Activated CD8-positive, alpha-beta memory T cell treated with anti-CD3 and anti-CD28 coated beads, Interleukin-2, amount 10 ng/mL, durations not matched to agents 7 days and 5 days (primary cell): ENCODE results near the gene C21orf58. TPM values are rescaled to one million over a fixed set of nuclear protein-coding genes. Genes with fewer than 3 reads are reported as not detected.

Source experiments
- ATAC-seq: fragments of 150-1000 bp; cut with Tn5 transposase; one replicate; pipeline ENCODE4 v1.10.0; 2021; ENCODE audit warnings: moderate library complexity
- CTCF ChIA-PET: fragments of 350-600 bp; sonication (Branson Sonifier 250); formaldehyde crosslinking; loops from one replicate; lab custom pipeline; 2021; ENCODE audit warnings: antibody characterized with exemption; lab: Charles Lee
- DNase-seq: peaks from one replicate; pipeline ENCODE4 v3.0.0-alpha.2; 2020
- H3K27ac Mint-ChIP-seq: one replicate; pipeline ENCODE4 v1.8.0; 2021; ENCODE audit warnings: mild to moderate bottlenecking, mixed read lengths
- H3K27me3 Mint-ChIP-seq: one replicate; pipeline ENCODE4 v1.8.0; 2021; ENCODE audit warnings: mixed read lengths
- H3K36me3 Mint-ChIP-seq: one replicate; pipeline ENCODE4 v1.8.0; 2021; ENCODE audit warnings: mild to moderate bottlenecking, mixed read lengths
- H3K4me1 Mint-ChIP-seq: one replicate; pipeline ENCODE4 v1.8.0; 2021; ENCODE audit warnings: mixed read lengths
- H3K4me3 Mint-ChIP-seq: one replicate; pipeline ENCODE4 v1.8.0; 2021; ENCODE audit warnings: mild to moderate bottlenecking, moderate library complexity, mixed read lengths
- H3K9me3 Mint-ChIP-seq: one replicate; pipeline ENCODE4 v1.8.0; 2022; ENCODE audit warnings: low read depth, mixed read lengths
- total RNA-seq, 2 experiments: library from RNA; stranded (reverse); gene quantifications; one replicate each; pipeline ENCODE4 v1.2.3, GENCODE V29; 2021

The C21orf58 gene
- total RNA-seq, 2 experiments from 2014 or later, result 48.4 to 82.1 TPM

GRCh38 chr21:46361176-46361575 is 37.5 kb upstream of the C21orf58 start:
- H3K4me3 Mint-ChIP-seq, result no peak overlapping the region
- no peak overlapping the region for H3K27ac Mint-ChIP-seq
- H3K4me1 Mint-ChIP-seq, result no peaks in the 10 kb centered on the region
- DNase-seq, result no peak
- CTCF ChIA-PET, result no interaction called here
- H3K27me3 Mint-ChIP-seq, result no peaks in the 10 kb centered on the region
- ATAC-seq, result no peak
- H3K9me3 Mint-ChIP-seq, result no peaks in the 10 kb centered on the region
- peaks cover 43% of the 10 kb centered on the region for H3K36me3 Mint-ChIP-seq

- CTCF ChIA-PET, result no interaction called here
- Mint-ChIP-seq H3K36me3 (peaks cover 40% of the 10 kb centered on the region), H3K4me1 (peaks cover 5% of the 10 kb centered on the region), H3K27me3 (no peaks in the 10 kb centered on the region), H3K9me3 (no peaks in the 10 kb centered on the region), H3K4me3 (no peak overlapping the region), H3K27ac (no peak overlapping the region)
- DNase-seq (no peak), ATAC-seq (no peak)
Observed at GRCh38 chr21:46357684-46358425, 34.2 kb upstream of the C21orf58 start.

- CTCF ChIA-PET, result no interaction called here
- Mint-ChIP-seq H3K36me3 (peaks cover 40% of the 10 kb centered on the region), H3K27ac (peak overlapping the region; percentile 10)
Observed at GRCh38 chr21:46357335-46357604, 33.6 kb upstream of the C21orf58 start.

GRCh38 chr21:46356494-46357334 is 33.0 kb upstream of the C21orf58 start:
- Mint-ChIP-seq H3K4me1 (peaks cover 5% of the 10 kb centered on the region), H3K9me3 (no peaks in the 10 kb centered on the region), H3K27ac (peak overlapping the region; percentile 10), H3K4me3 (no peak overlapping the region), H3K36me3 (peaks cover 39% of the 10 kb centered on the region), H3K27me3 (no peaks in the 10 kb centered on the region)
- DNase-seq, result no peak
- no peak for ATAC-seq
- CTCF ChIA-PET, result no interaction called here

More at GRCh38 chr21:46357335-46357604, 33.6 kb upstream of the C21orf58 start:
- Mint-ChIP-seq H3K9me3 (no peaks in the 10 kb centered on the region), H3K4me1 (peaks cover 5% of the 10 kb centered on the region), H3K4me3 (no peak overlapping the region), H3K27me3 (no peaks in the 10 kb centered on the region)
- no peak for ATAC-seq
- no peak for DNase-seq

- H3K36me3 Mint-ChIP-seq, result peaks cover 34% of the 10 kb centered on the region
- CTCF ChIA-PET, result no interaction called here
- H3K27me3 Mint-ChIP-seq, result no peaks in the 10 kb centered on the region
- H3K4me1 Mint-ChIP-seq, result peaks cover 5% of the 10 kb centered on the region
- DNase-seq (no peak), ATAC-seq (no peak)
- no peaks in the 10 kb centered on the region for H3K9me3 Mint-ChIP-seq
- no peak overlapping the region for H3K4me3 Mint-ChIP-seq
- H3K27ac Mint-ChIP-seq, result no peak overlapping the region
Observed at GRCh38 chr21:46356005-46356338, 32.3 kb upstream of the C21orf58 start.

- no peak overlapping the region for H3K4me3 Mint-ChIP-seq
- peaks cover 33% of the 10 kb centered on the region for H3K36me3 Mint-ChIP-seq
- H3K27ac Mint-ChIP-seq, result peak overlapping the region; percentile 35
- H3K27me3 Mint-ChIP-seq, result no peaks in the 10 kb centered on the region
- CTCF ChIA-PET, result no interaction called here
- ATAC-seq (peak; percentile 48), DNase-seq (peak; percentile 45)
- no peaks in the 10 kb centered on the region for H3K9me3 Mint-ChIP-seq
- peaks cover 5% of the 10 kb centered on the region for H3K4me1 Mint-ChIP-seq
Observed at GRCh38 chr21:46355161-46356004, 31.7 kb upstream of the C21orf58 start.

GRCh38 chr21:46354518-46354917 is 30.8 kb upstream of the C21orf58 start:
- no peak overlapping the region for H3K4me3 Mint-ChIP-seq
- ATAC-seq (no peak), DNase-seq (no peak)
- H3K27ac Mint-ChIP-seq, result no peak overlapping the region
- H3K9me3 Mint-ChIP-seq, result no peaks in the 10 kb centered on the region
- CTCF ChIA-PET, result no interaction called here
- peaks cover 37% of the 10 kb centered on the region for H3K36me3 Mint-ChIP-seq
- no peaks in the 10 kb centered on the region for H3K27me3 Mint-ChIP-seq
- peaks cover 5% of the 10 kb centered on the region for H3K4me1 Mint-ChIP-seq

- H3K4me3 Mint-ChIP-seq, result no peak overlapping the region
- H3K27ac Mint-ChIP-seq, result no peak overlapping the region
- peaks cover 38% of the 10 kb centered on the region for H3K36me3 Mint-ChIP-seq
Observed at GRCh38 chr21:46354046-46354445, 30.4 kb upstream of the C21orf58 start.

GRCh38 chr21:46352913-46353312 is 29.2 kb upstream of the C21orf58 start:
- CTCF ChIA-PET, result no interaction called here
- Mint-ChIP-seq H3K9me3 (no peaks in the 10 kb centered on the region), H3K27me3 (no peaks in the 10 kb centered on the region), H3K36me3 (peaks cover 38% of the 10 kb centered on the region), H3K4me3 (no peak overlapping the region), H3K4me1 (peaks cover 5% of the 10 kb centered on the region), H3K27ac (no peak overlapping the region)
- no peak for ATAC-seq
- no peak for DNase-seq

More at GRCh38 chr21:46354046-46354445, 30.4 kb upstream of the C21orf58 start:
- H3K4me1 Mint-ChIP-seq, result peaks cover 5% of the 10 kb centered on the region
- ATAC-seq, result no peak
- no peak for DNase-seq
- no peaks in the 10 kb centered on the region for H3K27me3 Mint-ChIP-seq
- no peaks in the 10 kb centered on the region for H3K9me3 Mint-ChIP-seq
- CTCF ChIA-PET, result no interaction called here

GRCh38 chr21:46352164-46352515 is 28.5 kb upstream of the C21orf58 start:
- peaks cover 37% of the 10 kb centered on the region for H3K36me3 Mint-ChIP-seq
- no peak overlapping the region for H3K27ac Mint-ChIP-seq
- no peak overlapping the region for H3K4me3 Mint-ChIP-seq
- DNase-seq, result no peak
- no peak for ATAC-seq
- CTCF ChIA-PET, result no interaction called here
- peaks cover 5% of the 10 kb centered on the region for H3K4me1 Mint-ChIP-seq
- no peaks in the 10 kb centered on the region for H3K9me3 Mint-ChIP-seq
- no peaks in the 10 kb centered on the region for H3K27me3 Mint-ChIP-seq

- peaks cover 5% of the 10 kb centered on the region for H3K4me1 Mint-ChIP-seq
- no peak for DNase-seq
- H3K36me3 Mint-ChIP-seq, result peaks cover 36% of the 10 kb centered on the region
- CTCF ChIA-PET, result no interaction called here
- no peak overlapping the region for H3K4me3 Mint-ChIP-seq
- no peak overlapping the region for H3K27ac Mint-ChIP-seq
- H3K27me3 Mint-ChIP-seq, result no peaks in the 10 kb centered on the region
- H3K9me3 Mint-ChIP-seq, result no peaks in the 10 kb centered on the region
- ATAC-seq, result no peak
Observed at GRCh38 chr21:46351476-46352163, 27.9 kb upstream of the C21orf58 start.

- Mint-ChIP-seq H3K4me1 (peaks cover 5% of the 10 kb centered on the region), H3K36me3 (peaks cover 38% of the 10 kb centered on the region), H3K4me3 (no peak overlapping the region), H3K27ac (no peak overlapping the region), H3K27me3 (no peaks in the 10 kb centered on the region), H3K9me3 (no peaks in the 10 kb centered on the region)
- DNase-seq, result no peak
- no peak for ATAC-seq
- CTCF ChIA-PET, result no interaction called here
Observed at GRCh38 chr21:46350981-46351380, 27.3 kb upstream of the C21orf58 start.

- no peak for DNase-seq
- ATAC-seq, result no peak
- no peaks in the 10 kb centered on the region for H3K27me3 Mint-ChIP-seq
- no peaks in the 10 kb centered on the region for H3K9me3 Mint-ChIP-seq
- CTCF ChIA-PET, result no interaction called here
- peaks cover 38% of the 10 kb centered on the region for H3K36me3 Mint-ChIP-seq
- H3K4me3 Mint-ChIP-seq, result no peak overlapping the region
- peaks cover 5% of the 10 kb centered on the region for H3K4me1 Mint-ChIP-seq
- H3K27ac Mint-ChIP-seq, result no peak overlapping the region
Observed at GRCh38 chr21:46350571-46350970, 26.9 kb upstream of the C21orf58 start.
